Suprapubic skin (tissue), 4 donors: ENCODE data around the gene NRGN. TPM values are rescaled to one million over a fixed set of nuclear protein-coding genes. Genes with fewer than 3 reads are reported as not detected.

Source experiments
- DNase-seq, 2 donors: peaks; one replicate each; pipeline ENCODE4 v3.0.0-alpha.2; 2019; ENCODE audit warnings: low spot score in 2 of 2
- H3K27ac ChIP-seq: fragments of 200-600 bp; sonication (generic); one replicate; pipeline ENCODE4 v1.5.1; 2019
- H3K27me3 ChIP-seq: fragments of 200-600 bp; sonication (generic); one replicate; pipeline ENCODE4 v1.5.1; 2019
- H3K36me3 ChIP-seq: fragments of 200-600 bp; sonication (generic); one replicate; pipeline ENCODE4 v1.5.1; 2019
- H3K4me1 ChIP-seq: fragments of 200-600 bp; sonication (generic); one replicate; pipeline ENCODE4 v1.5.1; 2019
- H3K4me3 ChIP-seq: fragments of 200-600 bp; sonication (generic); one replicate; pipeline ENCODE4 v1.5.1; 2019; ENCODE audit warnings: mild to moderate bottlenecking
- H3K9me3 ChIP-seq: fragments of 200-600 bp; sonication (generic); one replicate; pipeline ENCODE4 v1.5.1; 2019
- CTCF ChIP-seq, 2 donors: fragments of 200-600 bp in 1 of 2; fragments of 450-650 bp in 1 of 2; sonication (generic) in 1 of 2; IDR thresholded peaks; one replicate each; pipeline ENCODE4 v1.5.1; 2016 to 2019; ENCODE audit warnings: antibody characterized with exemption in 2 of 2, mild to moderate bottlenecking in 1 of 2, moderate library complexity in 1 of 2
- EP300 ChIP-seq: sonication (generic); formaldehyde crosslinking; IDR thresholded peaks from one replicate; pipeline ENCODE4 v1.6.1; 2017; ENCODE audit warnings: antibody characterized with exemption
- POLR2A ChIP-seq, 2 donors: fragments of 450-650 bp; IDR thresholded peaks; one replicate each; pipeline ENCODE4 v1.6.1; 2017; ENCODE audit warnings: antibody characterized with exemption in 2 of 2, mild to moderate bottlenecking in 2 of 2, moderate library complexity in 2 of 2
- POLR2AphosphoS5 ChIP-seq, 3 donors: sonication (generic); formaldehyde crosslinking; IDR thresholded peaks; one replicate each; pipeline ENCODE4 v1.6.1; 2017; ENCODE audit warnings: antibody characterized with exemption in 3 of 3
- WGBS: methylation state at CpG from one replicate; pipeline ENCODE4 v1.1.5; 2018; 5-methylcytosine and 5-hydroxymethylcytosine counted together
- total RNA-seq, 4 donors: library from RNA; depleted of rRNA; stranded (reverse); fragments of >200 nt; gene quantifications; one replicate each; pipeline ENCODE4 v1.1.0, GENCODE V29; 2016

NRGN gene
- total RNA-seq, 4 donors from 2014 or later: 0.65 to 1.3 TPM; not detected in 2

GRCh38 chr11:124738713-124739478 is 846 bp upstream of the NRGN start:
- 67% methylated on average over 21 of the region's 21 CpGs for WGBS
- H3K9me3 ChIP-seq: no peaks in the 10 kb centered on the region
- DNase-seq: no peak
- peaks cover 60% of the 10 kb centered on the region for H3K27me3 ChIP-seq
- H3K27ac ChIP-seq: no peak overlapping the region
- peak overlapping the region; percentile 64 for H3K4me3 ChIP-seq
- TF ChIP-seq POLR2A (IDR thresholded peaks at IDR 0.05) (no peak), POLR2AphosphoS5 (IDR thresholded peaks at IDR 0.05) (no peak), EP300 (no peak), CTCF (IDR thresholded peaks at IDR 0.05) (no peak)
- no peaks in the 10 kb centered on the region for H3K36me3 ChIP-seq
- H3K4me1 ChIP-seq: peaks cover 20% of the 10 kb centered on the region

- Histone ChIP-seq H3K27me3 (peaks cover 75% of the 10 kb centered on the region), H3K27ac (no peak overlapping the region), H3K36me3 (no peaks in the 10 kb centered on the region), H3K4me3 (peak overlapping the region; percentile 64), H3K4me1 (peaks cover 22% of the 10 kb centered on the region), H3K9me3 (no peaks in the 10 kb centered on the region)
- DNase-seq: peak in 1 of 2 donors; percentile 73
- WGBS: 2% methylated on average over 10 of the region's 37 CpGs
- no peak for TF ChIP-seq POLR2A (IDR thresholded peaks at IDR 0.05)
- TF ChIP-seq CTCF (IDR thresholded peaks at IDR 0.05): peak in 1 of 2 donors; percentile 60
These were observed 638 bp downstream of the NRGN start for GRCh38 chr11:124740277-124740882.

GRCh38 chr11:124742555-124742954 is 2.8 kb downstream of the NRGN start:
- DNase-seq: no peak
- H3K27me3 ChIP-seq: peaks cover 85% of the 10 kb centered on the region
- H3K27ac ChIP-seq: no peak overlapping the region
- peaks cover 41% of the 10 kb centered on the region for H3K4me1 ChIP-seq
- H3K4me3 ChIP-seq: no peak overlapping the region
- no peak for TF ChIP-seq POLR2A (IDR thresholded peaks at IDR 0.05)
- TF ChIP-seq POLR2AphosphoS5 (IDR thresholded peaks at IDR 0.05): no peak
- TF ChIP-seq EP300: no peak
- TF ChIP-seq CTCF (IDR thresholded peaks at IDR 0.05): no peak
- WGBS: 65% methylated on average over 2 of the region's 2 CpGs
- H3K9me3 ChIP-seq: no peaks in the 10 kb centered on the region
- no peaks in the 10 kb centered on the region for H3K36me3 ChIP-seq

GRCh38 chr11:124743050-124743449 is 3.3 kb downstream of the NRGN start:
- H3K4me3 ChIP-seq: no peak overlapping the region
- TF ChIP-seq EP300 (no peak), POLR2A (IDR thresholded peaks at IDR 0.05) (no peak), CTCF (IDR thresholded peaks at IDR 0.05) (no peak), POLR2AphosphoS5 (IDR thresholded peaks at IDR 0.05) (no peak)
- no peak for DNase-seq
- H3K9me3 ChIP-seq: no peaks in the 10 kb centered on the region
- no peak overlapping the region for H3K27ac ChIP-seq
- H3K36me3 ChIP-seq: no peaks in the 10 kb centered on the region
- WGBS: 62% methylated on average over 6 of the region's 6 CpGs
- H3K4me1 ChIP-seq: peaks cover 41% of the 10 kb centered on the region
- peaks cover 85% of the 10 kb centered on the region for H3K27me3 ChIP-seq

- Histone ChIP-seq H3K27ac (no peak overlapping the region), H3K4me3 (peak overlapping the region; percentile 54), H3K27me3 (peaks cover 84% of the 10 kb centered on the region), H3K9me3 (no peaks in the 10 kb centered on the region), H3K4me1 (peaks cover 27% of the 10 kb centered on the region), H3K36me3 (no peaks in the 10 kb centered on the region)
- TF ChIP-seq CTCF (IDR thresholded peaks at IDR 0.05) (no peak), POLR2AphosphoS5 (IDR thresholded peaks at IDR 0.05) (no peak), EP300 (no peak), POLR2A (IDR thresholded peaks at IDR 0.05) (no peak)
- peak in 1 of 2 donors; percentile 44 for DNase-seq
- 33% methylated on average over 22 of the region's 44 CpGs for whole genome bisulfite sequencing
These were observed 5.6 kb downstream of the NRGN start for GRCh38 chr11:124745270-124745834.
